Ureter (tissue), 1 donor: ENCODE results near the gene CYBRD1. TPM values are rescaled to one million over a fixed set of nuclear protein-coding genes. Genes with fewer than 3 reads are reported as not detected.

Experiments
- DNase-seq: peaks from one replicate; pipeline ENCODE4 v3.0.0-alpha.2; 2020; ENCODE audit warnings: low spot score
- total RNA-seq: library from RNA; stranded (reverse); gene quantifications from one replicate; pipeline ENCODE4 v1.2.4, GENCODE V29; 2023
- donor health status: DM: yes; HTN: yes; CAD: no.

CYBRD1 gene
- total RNA-seq, 1 donor from 2014 or later, result 60.7 TPM

- DNase-seq, result no peak
Measured at GRCh38 chr2:171553858-171554257, 31.6 kb downstream of the CYBRD1 start.

- DNase-seq, result no peak
Measured at GRCh38 chr2:171554991-171555615, 32.8 kb downstream of the CYBRD1 start.

GRCh38 chr2:171557363-171557762 lies 35.1 kb downstream of the CYBRD1 start:
- DNase-seq, result no peak

- no peak for DNase-seq
Measured at GRCh38 chr2:171563301-171563700, 41.0 kb downstream of the CYBRD1 start.

GRCh38 chr2:171564463-171564862 lies 42.2 kb downstream of the CYBRD1 start:
- no peak for DNase-seq

GRCh38 chr2:171566057-171566456 lies 43.8 kb downstream of the CYBRD1 start:
- no peak for DNase-seq

GRCh38 chr2:171566753-171567152 lies 44.5 kb downstream of the CYBRD1 start:
- no peak for DNase-seq

- DNase-seq, result no peak
Measured at GRCh38 chr2:171568089-171568488, 45.8 kb downstream of the CYBRD1 start.

GRCh38 chr2:171571721-171572120 lies 49.4 kb downstream of the CYBRD1 start:
- no peak for DNase-seq

GRCh38 chr2:171574149-171574795 lies 52.0 kb downstream of the CYBRD1 start:
- DNase-seq, result peak; percentile 84

- no peak for DNase-seq
Measured at GRCh38 chr2:171575606-171576005, 53.3 kb downstream of the CYBRD1 start.

- no peak for DNase-seq
Measured at GRCh38 chr2:171578127-171578803, 56.0 kb downstream of the CYBRD1 start.

GRCh38 chr2:171579481-171579880 lies 57.2 kb downstream of the CYBRD1 start:
- no peak for DNase-seq

- no peak for DNase-seq
Measured at GRCh38 chr2:171583566-171583965, 61.3 kb downstream of the CYBRD1 start.

- no peak for DNase-seq
Measured at GRCh38 chr2:171584001-171584400, 61.7 kb downstream of the CYBRD1 start.

GRCh38 chr2:171587132-171587531 lies 64.9 kb downstream of the CYBRD1 start:
- no peak for DNase-seq

GRCh38 chr2:171587567-171587966 lies 65.3 kb downstream of the CYBRD1 start:
- DNase-seq, result no peak

GRCh38 chr2:171590116-171590515 lies 67.8 kb downstream of the CYBRD1 start:
- DNase-seq, result no peak

GRCh38 chr2:171592036-171592555 lies 69.8 kb downstream of the CYBRD1 start:
- no peak for DNase-seq

- no peak for DNase-seq
Measured at GRCh38 chr2:171595456-171595855, 73.2 kb downstream of the CYBRD1 start.

GRCh38 chr2:171595896-171596295 lies 73.6 kb downstream of the CYBRD1 start:
- DNase-seq, result no peak

- DNase-seq, result no peak
Measured at GRCh38 chr2:171598713-171599319, 76.5 kb downstream of the CYBRD1 start.
